GM13976 (cell line): Measurements from ENCODE around the gene BRAT1.

ENCODE experiments used
- DNase-seq: peaks from one replicate; pipeline ENCODE4 v3.0.0; 2012; ENCODE audit warnings: low spot score
- in situ Hi-C: fragments of 300-500 bp; cut with MboI; formaldehyde crosslinking; loops from one replicate; pipeline ENCODE4 v1.12.0; 2022; ENCODE audit warnings: low sequenced_read_pairs, mixed read lengths, inconsistent platforms; ENCODE audit not compliant: unreplicated experiment
- TF ChIP-seq, protein P1 (sequence below): IDR thresholded peaks from 2 replicates; pipeline ENCODE4 v1.5.1; 2012; ENCODE audit warnings: borderline replicate concordance, mild to moderate bottlenecking; ENCODE audit not compliant: insufficient read depth; ENCODE audit errors: extremely low read depth, missing control alignments, control extremely low read depth

The BRAT1 gene

DNA sequence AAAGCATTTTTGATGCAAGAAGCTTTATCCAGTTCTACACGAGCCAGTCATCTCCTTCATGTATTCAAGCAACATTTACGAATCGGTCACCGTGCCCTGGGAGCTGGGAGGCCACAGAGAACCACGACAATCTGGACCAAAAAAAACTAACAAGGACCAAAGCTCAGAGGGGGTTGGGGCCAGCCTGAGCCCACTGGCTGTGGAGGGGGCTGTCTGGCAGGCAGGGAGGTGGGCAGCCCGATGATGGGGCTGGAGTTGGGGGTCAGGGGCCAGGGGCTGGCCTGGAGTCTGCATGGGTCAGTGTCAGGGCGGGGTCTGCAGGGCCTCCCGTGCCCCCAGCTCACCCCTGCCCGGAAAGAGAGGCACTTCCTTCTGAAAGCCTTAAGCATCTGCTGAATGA is 66.6 kb downstream of the BRAT1 start:
- TF ChIP-seq, protein P1, sequence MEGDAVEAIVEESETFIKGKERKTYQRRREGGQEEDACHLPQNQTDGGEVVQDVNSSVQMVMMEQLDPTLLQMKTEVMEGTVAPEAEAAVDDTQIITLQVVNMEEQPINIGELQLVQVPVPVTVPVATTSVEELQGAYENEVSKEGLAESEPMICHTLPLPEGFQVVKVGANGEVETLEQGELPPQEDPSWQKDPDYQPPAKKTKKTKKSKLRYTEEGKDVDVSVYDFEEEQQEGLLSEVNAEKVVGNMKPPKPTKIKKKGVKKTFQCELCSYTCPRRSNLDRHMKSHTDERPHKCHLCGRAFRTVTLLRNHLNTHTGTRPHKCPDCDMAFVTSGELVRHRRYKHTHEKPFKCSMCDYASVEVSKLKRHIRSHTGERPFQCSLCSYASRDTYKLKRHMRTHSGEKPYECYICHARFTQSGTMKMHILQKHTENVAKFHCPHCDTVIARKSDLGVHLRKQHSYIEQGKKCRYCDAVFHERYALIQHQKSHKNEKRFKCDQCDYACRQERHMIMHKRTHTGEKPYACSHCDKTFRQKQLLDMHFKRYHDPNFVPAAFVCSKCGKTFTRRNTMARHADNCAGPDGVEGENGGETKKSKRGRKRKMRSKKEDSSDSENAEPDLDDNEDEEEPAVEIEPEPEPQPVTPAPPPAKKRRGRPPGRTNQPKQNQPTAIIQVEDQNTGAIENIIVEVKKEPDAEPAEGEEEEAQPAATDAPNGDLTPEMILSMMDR = no peak
- no peak for DNase-seq
- in situ Hi-C loops = no loop called here

GRCh38 chr7:2488272-2488645 is 67.1 kb downstream of the BRAT1 start:
- DNase-seq = no peak
- in situ Hi-C loops = no loop called here
- TF ChIP-seq, protein P1 = no peak
